ENCODE measurements around the gene GEMIN7.

Gene GEMIN7

GRCh38 chr19:45079063-45079910 is at the start of gene GEMIN7:
Gene GEMIN7 (plus strand): TSS chr19:45079260. CDS start chr19:45090115, 10,855 bp downstream.
- DNase-seq, result no peak

GRCh38 chr19:45030825-45031224 is 48.2 kb upstream of the GEMIN7 start:
- no peak for DNase-seq

- DNase-seq, result no peak
Observed at GRCh38 chr19:45032421-45032820, 46.6 kb upstream of the GEMIN7 start.

GRCh38 chr19:45035755-45036154 is 43.3 kb upstream of the GEMIN7 start:
- no peak for DNase-seq

- DNase-seq, result no peak
Observed at GRCh38 chr19:45037393-45038169, 41.5 kb upstream of the GEMIN7 start.

- DNase-seq, result no peak
Observed at GRCh38 chr19:45038931-45039893, 39.8 kb upstream of the GEMIN7 start, which contains the start of gene CLASRP. Gene CLASRP (plus strand): TSS chr19:45039045. CDS start chr19:45040213, 1,168 bp downstream.

GRCh38 chr19:45040059-45040771 is 38.8 kb upstream of the GEMIN7 start:
- no peak for DNase-seq

- DNase-seq, result no peak
Observed at GRCh38 chr19:45041125-45041524, 37.9 kb upstream of the GEMIN7 start.

- no peak for DNase-seq
Observed at GRCh38 chr19:45045671-45046353, 33.2 kb upstream of the GEMIN7 start.

GRCh38 chr19:45046355-45046754 is 32.7 kb upstream of the GEMIN7 start:
- no peak for DNase-seq

GRCh38 chr19:45047188-45047797 is 31.8 kb upstream of the GEMIN7 start:
- DNase-seq, result no peak

- DNase-seq, result no peak
Observed at GRCh38 chr19:45049073-45049736, 29.9 kb upstream of the GEMIN7 start.

GRCh38 chr19:45050036-45050435 is 29.0 kb upstream of the GEMIN7 start:
- DNase-seq, result no peak

GRCh38 chr19:45051929-45052579 is 27.0 kb upstream of the GEMIN7 start:
- DNase-seq, result no peak

- DNase-seq, result no peak
Observed at GRCh38 chr19:45056831-45057230, 22.2 kb upstream of the GEMIN7 start.

GRCh38 chr19:45057444-45057843 is 21.6 kb upstream of the GEMIN7 start:
- no peak for DNase-seq

- DNase-seq, result no peak
Observed at GRCh38 chr19:45058622-45059159, 20.4 kb upstream of the GEMIN7 start.

- no peak for DNase-seq
Observed at GRCh38 chr19:45059258-45059965, 19.6 kb upstream of the GEMIN7 start.

- DNase-seq, result no peak
Observed at GRCh38 chr19:45061965-45062364, 17.1 kb upstream of the GEMIN7 start.
